GM19452 (cell line): ENCODE data around the gene BPIFB6.
"Not testable (repeated sequence)": the region's sequence is repeated elsewhere in the genome, so short reads cannot be mapped to it uniquely, and the experiment has no call there.

ENCODE experiments used
- ATAC-seq: cut with Tn5 transposase; IDR thresholded peaks from one replicate; pipeline ENCODE4 v1.9.1; 2021; ENCODE audit not compliant: unreplicated experiment

The BPIFB6 gene

GRCh38 chr20:33027769-33028751 lies 3.4 kb upstream of the BPIFB6 start:
- ATAC-seq = no peak

GRCh38 chr20:33028875-33029274 lies 2.6 kb upstream of the BPIFB6 start:
- ATAC-seq = no peak

DNA sequence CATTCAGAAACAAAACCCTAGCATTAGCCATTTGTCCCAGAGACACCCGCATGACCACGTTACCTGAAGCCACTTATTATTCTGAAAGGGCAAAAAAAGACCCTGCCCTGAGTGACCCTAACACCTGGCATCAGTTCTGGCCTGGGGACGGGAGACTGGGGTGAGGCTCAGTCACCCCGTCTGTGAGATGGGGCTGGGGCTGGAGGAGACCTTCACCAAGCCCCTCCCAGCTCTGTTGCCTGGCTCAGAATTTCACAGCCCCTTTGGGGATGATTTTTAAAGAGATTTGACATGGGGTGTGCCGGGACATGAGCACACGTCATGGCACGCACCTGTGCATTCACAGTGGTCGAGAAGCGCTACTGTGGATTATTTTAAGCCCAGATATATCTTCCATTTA lies 1.4 kb upstream of the BPIFB6 start:
- ATAC-seq = no peak

- ATAC-seq = no peak
Observed at GRCh38 chr20:33030569-33030968, 879 bp upstream of the BPIFB6 start.

DNA sequence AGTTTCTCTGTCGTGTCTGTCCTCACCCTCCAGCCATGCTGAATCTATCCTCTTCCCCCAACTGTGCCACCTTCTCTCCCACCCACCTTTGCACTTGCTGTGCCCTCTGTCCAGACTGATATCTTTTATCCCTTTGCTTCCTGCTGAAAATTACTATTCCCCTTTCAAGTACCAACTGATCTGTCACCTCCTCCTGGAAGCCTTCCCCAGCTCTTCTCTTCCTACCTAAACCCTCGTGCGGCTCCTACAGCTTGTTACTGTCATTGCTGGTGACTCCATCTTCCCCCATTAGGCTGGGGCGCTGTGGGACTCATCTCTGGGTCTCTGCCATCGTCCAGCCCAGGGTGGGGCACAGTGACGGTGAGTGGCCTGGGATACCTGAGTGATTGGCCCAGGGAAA lies 1.1 kb downstream of the BPIFB6 start:
- no peak for ATAC-seq

GRCh38 chr20:33033381-33033780 lies 1.9 kb downstream of the BPIFB6 start:
- no peak for ATAC-seq

DNA sequence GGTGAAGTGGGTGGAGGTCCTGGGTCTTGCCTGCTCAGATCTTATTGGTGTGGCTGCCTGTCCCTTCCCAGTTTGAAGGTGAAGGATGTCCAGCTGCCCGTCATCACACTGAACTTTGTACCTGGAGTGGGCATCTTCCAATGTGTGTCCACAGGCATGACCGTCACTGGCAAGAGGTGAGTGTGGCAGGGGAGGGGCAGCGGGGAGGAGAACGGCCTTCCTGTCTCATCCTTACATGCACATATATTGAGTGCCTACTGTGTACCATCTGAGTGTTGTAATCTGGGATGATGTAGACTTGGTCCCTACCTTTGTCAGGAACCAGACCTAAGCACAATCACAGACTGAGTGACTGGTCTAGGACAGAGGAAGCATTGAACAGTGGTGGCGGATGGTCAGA lies 2.7 kb downstream of the BPIFB6 start:
- ATAC-seq = no peak

GRCh38 chr20:33034901-33035492 lies 3.5 kb downstream of the BPIFB6 start:
- no peak for ATAC-seq

DNA sequence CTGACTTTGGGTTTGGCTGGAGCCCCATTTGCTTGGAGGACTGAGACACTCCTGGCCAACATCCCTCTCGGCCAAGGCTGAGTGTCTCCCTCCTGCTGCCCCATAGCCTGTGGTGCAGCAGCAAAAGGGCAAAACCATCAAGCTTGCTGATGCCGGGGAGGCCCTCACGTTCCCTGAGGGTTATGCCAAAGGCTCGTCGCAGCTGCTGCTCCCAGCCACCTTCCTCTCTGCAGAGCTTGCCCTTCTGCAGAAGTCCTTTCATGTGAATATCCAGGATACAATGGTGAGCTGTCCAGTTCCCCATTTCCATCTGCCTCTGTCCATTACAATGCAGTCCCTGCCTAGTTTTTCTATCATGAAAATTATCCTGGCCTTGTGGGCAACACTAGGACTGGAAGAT lies 6.0 kb downstream of the BPIFB6 start:
- ATAC-seq = no peak

DNA sequence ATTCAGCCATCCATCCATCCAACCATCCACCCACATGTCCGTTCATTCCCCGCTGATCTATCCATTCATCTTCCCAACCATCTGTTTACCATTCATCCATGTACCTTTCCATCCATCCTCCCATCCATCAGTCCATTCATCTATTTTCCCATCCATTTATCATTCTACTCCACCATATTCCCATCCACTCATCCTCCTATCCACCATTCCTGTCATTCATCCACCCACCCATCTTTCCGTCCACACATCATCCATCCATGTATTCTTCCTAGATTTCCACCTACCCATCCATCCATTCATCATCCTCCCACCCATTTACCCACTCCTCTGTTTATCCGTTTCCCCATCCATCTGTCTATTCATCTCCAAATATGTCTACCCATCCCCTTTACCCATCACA lies 6.8 kb downstream of the BPIFB6 start:
- no peak for ATAC-seq

DNA sequence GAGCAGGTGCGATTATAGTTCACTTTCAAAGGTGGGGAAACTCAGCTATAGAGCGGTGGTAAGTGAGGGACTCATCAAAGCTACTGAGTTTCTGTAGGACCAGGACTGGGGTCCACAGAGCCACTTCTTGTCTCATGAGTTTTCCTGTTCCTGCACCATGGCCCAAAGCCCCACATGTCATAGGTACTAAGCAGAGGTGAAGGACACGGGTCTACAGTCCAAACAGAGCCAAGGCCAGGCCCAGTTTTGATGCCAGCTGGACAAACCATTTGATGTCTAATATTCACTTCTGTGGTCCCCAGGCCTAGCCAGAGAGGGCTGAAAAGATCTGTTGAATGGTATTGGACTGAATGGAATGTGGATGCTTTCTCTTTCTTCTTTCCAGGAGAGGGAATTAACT lies 11.0 kb downstream of the BPIFB6 start:
- no peak for ATAC-seq

DNA sequence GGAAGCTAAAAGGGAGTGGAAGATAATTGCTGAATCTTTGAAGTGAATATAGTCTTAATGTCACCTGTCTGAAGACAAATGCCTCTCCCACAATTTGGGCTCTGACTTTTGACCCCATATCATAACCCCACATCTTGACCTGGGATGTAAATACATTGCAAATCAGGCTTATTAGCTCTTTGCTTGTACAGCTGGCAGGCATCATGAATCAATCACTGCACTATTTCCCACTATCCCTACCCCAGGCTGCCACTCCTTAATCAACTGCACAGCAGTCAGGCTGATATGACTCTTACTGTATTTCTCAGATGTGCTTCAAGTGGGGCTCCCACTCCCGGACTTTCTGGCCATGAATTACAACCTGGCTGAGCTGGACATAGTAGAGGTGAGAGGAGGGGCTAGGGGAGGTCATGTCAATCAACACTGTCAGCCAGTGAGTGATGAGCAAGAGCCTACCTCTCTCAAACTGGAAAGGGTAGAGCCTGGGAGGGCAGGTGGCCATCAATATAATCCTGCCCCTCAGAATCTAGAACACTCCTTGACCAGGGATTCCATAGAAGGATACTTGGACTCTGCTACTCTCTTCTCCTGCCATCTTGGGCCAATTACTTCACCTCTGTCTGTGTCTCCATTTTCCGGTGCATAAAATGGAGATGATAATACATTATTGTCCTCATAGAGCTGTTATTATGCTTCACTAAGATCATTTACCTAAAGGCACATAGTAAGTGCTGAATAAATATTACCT lies 11.7 kb downstream of the BPIFB6 start:
- ATAC-seq = no peak

DNA sequence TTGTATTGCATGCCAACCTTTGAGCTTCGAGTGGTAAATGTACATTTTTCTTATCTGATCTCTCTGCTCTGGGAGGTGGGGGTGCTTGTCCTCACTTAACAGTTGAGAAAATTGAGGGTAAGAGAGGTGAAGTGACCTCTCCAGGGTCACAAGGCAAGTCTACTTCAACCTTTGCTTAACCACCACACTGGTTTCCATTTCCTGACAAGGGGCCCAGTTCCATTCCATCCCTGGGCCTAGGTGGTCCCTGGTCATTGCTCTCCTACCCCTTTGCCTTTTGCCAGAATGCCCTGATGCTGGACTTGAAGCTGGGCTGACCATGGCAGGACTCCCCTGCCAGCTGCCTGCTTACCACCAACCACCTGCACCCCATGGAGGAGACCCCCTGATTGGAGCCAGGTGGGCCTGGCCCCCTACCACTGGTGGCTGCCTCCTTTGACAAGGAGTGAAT lies 12.3 kb downstream of the BPIFB6 start:
- no peak for ATAC-seq

DNA sequence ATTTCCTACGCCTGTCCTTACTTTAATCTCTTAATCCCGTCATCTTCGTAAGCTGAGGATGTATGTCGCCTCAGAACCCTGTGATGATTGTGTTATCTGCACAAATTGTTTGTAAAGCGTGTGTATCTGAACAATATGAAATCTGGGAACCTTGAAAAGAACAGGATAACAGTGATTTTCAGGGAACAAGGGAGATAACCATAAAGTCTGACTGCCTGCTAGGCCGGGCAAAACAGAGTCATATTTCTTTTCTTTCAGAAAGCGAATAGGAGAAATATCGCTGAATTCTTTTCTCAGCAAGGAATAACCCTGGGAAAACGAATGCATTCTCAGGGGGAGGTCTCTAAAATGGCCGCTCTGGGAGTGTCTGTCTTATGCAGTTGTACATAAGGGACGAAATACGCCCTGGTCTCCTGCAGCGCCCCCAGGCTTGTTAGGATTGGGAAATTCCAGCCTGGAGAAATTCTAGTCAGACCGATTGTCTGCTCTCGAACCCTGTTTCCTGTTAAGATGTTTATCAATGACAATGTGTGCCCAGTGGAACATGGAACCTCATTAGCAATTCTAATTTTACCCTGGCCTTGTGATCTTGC lies 13.8 kb downstream of the BPIFB6 start:
- ATAC-seq = not testable (repeated sequence)

DNA sequence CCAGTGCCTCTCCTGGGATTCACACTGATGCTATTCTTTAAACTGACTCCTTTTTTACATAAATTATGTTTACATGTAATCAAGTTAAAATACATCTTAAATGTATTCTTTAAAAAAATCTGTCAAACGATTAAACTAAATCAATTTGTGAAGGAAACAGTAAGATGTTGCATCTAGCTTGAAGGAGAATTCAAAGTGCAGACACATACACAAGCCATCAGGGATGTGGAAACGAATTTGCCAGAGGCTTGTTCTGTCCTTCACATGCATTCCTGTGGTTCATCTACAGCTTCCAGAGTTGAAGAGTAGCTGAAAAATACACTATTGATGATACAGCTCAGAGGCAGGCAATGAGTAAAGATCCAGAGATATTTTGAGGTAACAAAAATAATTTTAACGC lies 15.0 kb downstream of the BPIFB6 start:
- no peak for ATAC-seq

- no peak for ATAC-seq
Observed at GRCh38 chr20:33051333-33051732, 19.9 kb downstream of the BPIFB6 start.

- ATAC-seq = no peak
Observed at GRCh38 chr20:33053291-33054106, 22.1 kb downstream of the BPIFB6 start, which contains the start of gene BPIFB3. TSS of gene BPIFB3 (plus strand) at chr20:33053903. CDS start at chr20:33055436, 1,533 bp downstream.

GRCh38 chr20:33054381-33054780 lies 22.9 kb downstream of the BPIFB6 start:
- no peak for ATAC-seq

DNA sequence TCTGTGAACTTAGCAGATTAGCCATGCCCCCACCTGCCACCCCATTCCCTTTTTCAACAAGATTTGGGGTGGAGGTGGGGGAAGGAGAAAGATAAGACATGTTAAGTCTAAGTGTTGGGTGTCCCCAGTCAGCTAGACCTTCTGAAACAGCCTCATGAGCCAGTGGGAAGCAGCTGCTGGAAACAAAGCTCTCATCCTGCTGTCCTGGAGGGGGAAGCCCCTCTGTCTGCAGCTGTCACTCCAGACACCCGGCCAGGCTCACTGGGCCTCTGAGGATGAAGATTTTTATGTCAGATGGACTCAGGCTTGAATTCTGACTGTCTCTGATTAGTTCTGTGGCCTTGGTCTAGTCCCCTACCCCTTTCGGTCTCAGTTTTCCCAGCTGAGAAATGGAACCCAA lies 23.3 kb downstream of the BPIFB6 start:
- no peak for ATAC-seq

- ATAC-seq = no peak
Observed at GRCh38 chr20:33059136-33059535, 27.7 kb downstream of the BPIFB6 start.
